IMR-90 (cell line): ENCODE results near the gene EML6. TPM values are rescaled to one million over a fixed set of nuclear protein-coding genes. Genes with fewer than 3 reads are reported as not detected.

Experiments used
- ATAC-seq: fragments of 200-7000 bp; cut with Tn5 transposase; 2 replicates; pipeline ENCODE4 v1.9.1; 2020; ENCODE audit warnings: low read depth, mild to moderate bottlenecking, moderate library complexity
- BruUV-seq: library from RNA; stranded (reverse); fragments of 400-500 nt; replicated peaks from 2 replicates; lab custom pipeline; 2021; lab: Mats Ljungman, UMichigan
- CTCF ChIA-PET: fragments of 300-600 bp; formaldehyde crosslinking; extraction: SDS; loops from one replicate; lab custom pipeline; 2021; ENCODE audit warnings: antibody characterized with exemption; lab: Yijun Ruan, JAX
- POLR2A ChIA-PET: fragments of 300-600 bp; sonication (Branson Sonifier 250); formaldehyde crosslinking; loops from one replicate; lab custom pipeline; 2022; ENCODE audit warnings: antibody characterized with exemption; ENCODE audit not compliant: unreplicated experiment; lab: Charles Lee
- DNase-seq: peaks from one replicate; pipeline ENCODE4 v3.0.0; 2013
- H2AFZ ChIP-seq: replicated peaks from 2 replicates; pipeline ENCODE3; 2013; ENCODE audit warnings: low read length, mild to moderate bottlenecking; ENCODE audit not compliant: poor library complexity
- H2AK5ac ChIP-seq: 2 replicates; pipeline ENCODE4 v1.6.1; 2013; ENCODE audit warnings: low read depth, low read length, inconsistent platforms
- H2AK9ac ChIP-seq: replicated peaks from 2 replicates; pipeline ENCODE3; 2013; ENCODE audit warnings: mild to moderate bottlenecking, low read depth, low read length, moderate library complexity; ENCODE audit not compliant: poor library complexity
- H2BK120ac ChIP-seq: 2 replicates; pipeline ENCODE4 v1.6.1; 2013; ENCODE audit warnings: low read depth, low read length, inconsistent platforms
- H2BK15ac ChIP-seq: 3 replicates; pipeline ENCODE4 v1.6.1; 2013; ENCODE audit warnings: low read depth, low read length, inconsistent platforms
- H2BK20ac ChIP-seq: 2 replicates; pipeline ENCODE4 v1.6.1; 2013; ENCODE audit warnings: low read depth, mild to moderate bottlenecking, inconsistent platforms, low read length, moderate library complexity
- H2BK5ac ChIP-seq: 2 replicates; pipeline ENCODE4 v1.6.1; 2013; ENCODE audit warnings: mild to moderate bottlenecking, low read depth, low read length, inconsistent platforms; ENCODE audit not compliant: poor library complexity, severe bottlenecking
- H3K14ac ChIP-seq: replicated peaks from 2 replicates; pipeline ENCODE4 v1.6.1; 2013; ENCODE audit warnings: low read depth, low read length, inconsistent platforms
- H3K18ac ChIP-seq: 2 replicates; pipeline ENCODE4 v1.6.1; 2013; ENCODE audit warnings: low read depth, low read length, control low read depth
- H3K23ac ChIP-seq: 2 replicates; pipeline ENCODE4 v1.6.1; 2013; ENCODE audit warnings: low read depth, low read length, inconsistent platforms
- H3K27ac ChIP-seq: 2 replicates; pipeline ENCODE4 v1.5.1; 2013; ENCODE audit warnings: mild to moderate bottlenecking, control low read depth, low read length; ENCODE audit not compliant: insufficient read depth
- H3K27me3 ChIP-seq: 2 replicates; pipeline ENCODE4 v1.6.1; 2013; ENCODE audit warnings: low read length; ENCODE audit not compliant: control insufficient read depth, insufficient read depth
- H3K36me3 ChIP-seq: 2 replicates; pipeline ENCODE4 v1.6.1; 2013; ENCODE audit warnings: low read length, mixed read lengths; ENCODE audit not compliant: control insufficient read depth, insufficient read depth
- H3K4ac ChIP-seq: 2 replicates; pipeline ENCODE4 v1.6.1; 2013; ENCODE audit warnings: low read depth, low read length, inconsistent platforms
- H3K4me1 ChIP-seq: 2 replicates; pipeline ENCODE4 v1.6.1; 2013; ENCODE audit warnings: low read length, mixed read lengths; ENCODE audit not compliant: control insufficient read depth, insufficient read depth
- H3K4me2 ChIP-seq: 2 replicates; pipeline ENCODE4 v1.6.1; 2013; ENCODE audit warnings: low read depth, mild to moderate bottlenecking, control low read depth, low read length, moderate library complexity
- H3K4me3 ChIP-seq: 2 replicates; pipeline ENCODE4 v1.5.1; 2013; ENCODE audit warnings: low read depth, mild to moderate bottlenecking, control low read depth, low read length, moderate library complexity; ENCODE audit not compliant: insufficient read depth
- H3K56ac ChIP-seq: 2 replicates; pipeline ENCODE4 v1.6.1; 2013; ENCODE audit warnings: low read length, inconsistent platforms; ENCODE audit not compliant: insufficient read depth; ENCODE audit errors: extremely low read depth
- H3K79me1 ChIP-seq, 2 experiments: 2 replicates each; pipeline ENCODE4 v1.6.1; 2013; ENCODE audit warnings: low read length in 2 of 2, inconsistent platforms in 1 of 2, low read depth in 1 of 2
- H3K9ac ChIP-seq: 2 replicates; pipeline ENCODE4 v1.6.1; 2013; ENCODE audit warnings: low read depth, low read length, control low read depth
- H3K9me1 ChIP-seq: 2 replicates; pipeline ENCODE4 v1.6.1; 2013; ENCODE audit warnings: low read length, inconsistent platforms; ENCODE audit not compliant: insufficient read depth
- H3K9me3 ChIP-seq: 2 replicates; pipeline ENCODE4 v1.6.1; 2013; ENCODE audit warnings: low read length; ENCODE audit not compliant: control insufficient read depth, insufficient read depth
- H4K20me1 ChIP-seq: 2 replicates; pipeline ENCODE4 v1.6.1; 2013; ENCODE audit warnings: low read length, inconsistent platforms; ENCODE audit not compliant: insufficient read depth
- H4K5ac ChIP-seq: 2 replicates; pipeline ENCODE4 v1.6.1; 2013; ENCODE audit warnings: mild to moderate bottlenecking, low read depth, low read length, control low read depth
- H4K8ac ChIP-seq, 2 experiments: 2 replicates each; pipeline ENCODE4 v1.6.1; 2013; ENCODE audit warnings: low read depth in 2 of 2, low read length in 2 of 2, control low read depth in 1 of 2, inconsistent platforms in 1 of 2
- H4K91ac ChIP-seq: 2 replicates; pipeline ENCODE4 v1.6.1; 2013; ENCODE audit warnings: low read depth, low read length, inconsistent platforms; ENCODE audit not compliant: insufficient read depth
- NFE2L2 ChIP-seq: fragments of 150-350 bp; IDR thresholded peaks from 2 replicates; pipeline ENCODE4 v1.6.1; 2016; ENCODE audit warnings: low read depth, mild to moderate bottlenecking, low read length
- POLR2A ChIP-seq: IDR thresholded peaks from 2 replicates; pipeline ENCODE4 v1.6.1; 2012; ENCODE audit warnings: mild to moderate bottlenecking, low read depth, low read length
- RAD21 ChIP-seq: IDR thresholded peaks from 2 replicates; pipeline ENCODE4 v1.6.1; 2012; ENCODE audit warnings: low read length, improper control_type of control experiment
- RFX5 ChIP-seq: IDR thresholded peaks from 2 replicates; pipeline ENCODE4 v1.8.0; 2012; ENCODE audit warnings: low read depth, mild to moderate bottlenecking, low read length, moderate library complexity
- WGBS, 2 experiments: methylation state at CpG; one replicate each; pipeline versions ENCODE4 v1.1.5 to v1.1.7; 2013; ENCODE audit warnings: missing lambda C conversion rate in 2 of 2; ENCODE audit not compliant: insufficient read length in 1 of 2; ENCODE audit errors: extremely low coverage in 2 of 2; 5-methylcytosine and 5-hydroxymethylcytosine counted together
- dilution Hi-C: fragments of 300-500 bp; cut with HindIII; formaldehyde crosslinking; loops from one replicate; pipeline ENCODE4 v1.14.3; 2018; ENCODE audit warnings: low sequenced_read_pairs; ENCODE audit not compliant: unreplicated experiment
- in situ Hi-C: fragments of 300-500 bp; cut with MboI; formaldehyde crosslinking; loops from 3 replicates; pipeline ENCODE4 v1.14.3; 2019; ENCODE audit warnings: low sequenced_read_pairs, inconsistent platforms, mixed read lengths
- intact Hi-C: fragments of 100-400 bp; cut with micrococcal nuclease; formaldehyde crosslinking; loops from 2 replicates; pipeline ENCODE4 v1.10.0; 2022
- polyA plus RNA-seq, 3 experiments: library from polyadenylated mRNA; depleted of rRNA; stranded (reverse); fragments of >200 nt; gene quantifications; 2 replicates each; pipeline ENCODE4 v1.2.3, GENCODE V29; 2012; ENCODE audit warnings: low replicate concordance in 1 of 3
- total RNA-seq: library from RNA; depleted of rRNA; stranded (reverse); fragments of >200 nt; gene quantifications from 2 replicates; pipeline ENCODE4 v1.2.3, GENCODE V29; 2012
- TF ChIP-seq, protein P1 (sequence below): fragments of 150-350 bp; IDR thresholded peaks from 2 replicates; pipeline ENCODE4 v1.6.1; 2017; ENCODE audit warnings: mild to moderate bottlenecking, antibody characterized with exemption, low read length, low read depth

EML6 gene
- total and polyA plus RNA-seq, 2 of the 4 experiments (the other 2 are of a cell fraction): 0.18 to 0.19 TPM

DNA sequence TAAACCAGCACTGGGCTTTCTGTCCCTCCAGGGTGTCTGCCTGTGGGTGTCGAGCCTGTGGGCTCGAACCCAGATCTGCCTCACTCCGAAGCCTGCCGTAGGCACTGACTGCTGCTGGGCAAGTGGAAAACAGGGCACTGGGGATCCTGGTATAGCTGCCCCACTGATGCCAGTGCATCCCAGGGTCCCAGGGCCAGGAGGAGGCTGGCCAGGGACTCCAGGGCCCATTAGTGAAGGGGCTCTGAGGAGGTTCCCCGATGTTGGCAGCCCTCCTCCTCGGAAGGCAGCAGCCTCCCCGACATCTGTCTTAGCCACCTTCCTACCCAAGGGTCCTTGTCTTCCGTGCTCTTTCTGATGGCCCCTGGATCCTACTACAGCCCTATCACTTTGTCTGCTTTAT is 230.7 kb downstream of the EML6 start:
- dilution Hi-C loops (no loop called here), in situ Hi-C loops (no loop called here), intact Hi-C loops (no loop called here)
- Histone ChIP-seq H3K9me3 (no peaks in the 10 kb centered on the region), H2AK9ac (no peak overlapping the region), H3K79me1 (peaks cover 0 to 24% of the 10 kb centered on the region in 2 experiments; a peak in 3 of 4 replicates), H2BK120ac (no peak overlapping the region), H3K56ac (no peak overlapping the region), H4K20me1 (no peaks in the 10 kb centered on the region), H3K14ac (no peak overlapping the region), H3K4ac (no peak overlapping the region), H3K4me3 (no peak overlapping the region), H3K18ac (no peak overlapping the region), H3K4me1 (peaks cover 18% of the 10 kb centered on the region), H4K8ac (no peak overlapping the region), H3K9me1 (peaks cover 31% of the 10 kb centered on the region), H3K4me2 (no peak overlapping the region), H3K23ac (no peak overlapping the region), H2BK15ac (no peak overlapping the region), H4K5ac (no peak overlapping the region), H3K9ac (no peak overlapping the region), H3K27ac (no peak overlapping the region), H2AFZ (no peak overlapping the region), H2BK5ac (no peak overlapping the region), H3K27me3 (no peaks in the 10 kb centered on the region), H3K36me3 (no peaks in the 10 kb centered on the region), H4K91ac (no peak overlapping the region), H2AK5ac (no peak overlapping the region), H2BK20ac (no peak overlapping the region)
- DNase-seq (no peak), ATAC-seq (no peak)
- no CpG with 5 or more reads among the region's 8 CpGs for WGBS, 2 experiments
- TF ChIP-seq RAD21 (no peak), NFE2L2 (no peak), POLR2A (no peak), RFX5 (no peak)
- TF ChIP-seq, protein P1, sequence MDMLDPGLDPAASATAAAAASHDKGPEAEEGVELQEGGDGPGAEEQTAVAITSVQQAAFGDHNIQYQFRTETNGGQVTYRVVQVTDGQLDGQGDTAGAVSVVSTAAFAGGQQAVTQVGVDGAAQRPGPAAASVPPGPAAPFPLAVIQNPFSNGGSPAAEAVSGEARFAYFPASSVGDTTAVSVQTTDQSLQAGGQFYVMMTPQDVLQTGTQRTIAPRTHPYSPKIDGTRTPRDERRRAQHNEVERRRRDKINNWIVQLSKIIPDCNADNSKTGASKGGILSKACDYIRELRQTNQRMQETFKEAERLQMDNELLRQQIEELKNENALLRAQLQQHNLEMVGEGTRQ: no peak
- ChIA-PET POLR2A (no interaction called here), CTCF (no interaction called here)
- no TSS peak for BruUV-seq
